ENCODE results near the gene NPM1. TPM values are rescaled to one million over a fixed set of nuclear protein-coding genes. Genes with fewer than 3 reads are reported as not detected.
"Not testable (repeated sequence)": the region's sequence is repeated elsewhere in the genome, so short reads cannot be mapped to it uniquely, and the experiment has no call there.

NPM1 gene
- total RNA-seq, 4 donors from 2014 or later = 435 to 1,440 (median 518) TPM

- no peak overlapping the region for H3K4me3 ChIP-seq (ENCODE audit: low read depth, poor library complexity, severe bottlenecking)
- DNase-seq (ENCODE audit: low spot score in 2 of 2) = no peak
- 86 to 87% methylated on average over 2 of the region's 2 CpGs for WGBS, 2 donors
- intact Hi-C loops (cut with DNase I; ENCODE audit: low total_unique reads) = no loop called here
- TF ChIP-seq, protein P1, sequence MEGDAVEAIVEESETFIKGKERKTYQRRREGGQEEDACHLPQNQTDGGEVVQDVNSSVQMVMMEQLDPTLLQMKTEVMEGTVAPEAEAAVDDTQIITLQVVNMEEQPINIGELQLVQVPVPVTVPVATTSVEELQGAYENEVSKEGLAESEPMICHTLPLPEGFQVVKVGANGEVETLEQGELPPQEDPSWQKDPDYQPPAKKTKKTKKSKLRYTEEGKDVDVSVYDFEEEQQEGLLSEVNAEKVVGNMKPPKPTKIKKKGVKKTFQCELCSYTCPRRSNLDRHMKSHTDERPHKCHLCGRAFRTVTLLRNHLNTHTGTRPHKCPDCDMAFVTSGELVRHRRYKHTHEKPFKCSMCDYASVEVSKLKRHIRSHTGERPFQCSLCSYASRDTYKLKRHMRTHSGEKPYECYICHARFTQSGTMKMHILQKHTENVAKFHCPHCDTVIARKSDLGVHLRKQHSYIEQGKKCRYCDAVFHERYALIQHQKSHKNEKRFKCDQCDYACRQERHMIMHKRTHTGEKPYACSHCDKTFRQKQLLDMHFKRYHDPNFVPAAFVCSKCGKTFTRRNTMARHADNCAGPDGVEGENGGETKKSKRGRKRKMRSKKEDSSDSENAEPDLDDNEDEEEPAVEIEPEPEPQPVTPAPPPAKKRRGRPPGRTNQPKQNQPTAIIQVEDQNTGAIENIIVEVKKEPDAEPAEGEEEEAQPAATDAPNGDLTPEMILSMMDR (IDR thresholded peaks at IDR 0.05) = no peak
- TF ChIP-seq POLR2A (IDR thresholded peaks at IDR 0.05) = no peak
Measured at GRCh38 chr5:171397190-171397589, 9.5 kb downstream of the NPM1 start.

GRCh38 chr5:171397599-171397998, 9.9 kb downstream of the NPM1 start:
- WGBS, 2 donors = 58 to 62% methylated on average over 4 of the region's 4 CpGs
- no peak overlapping the region for H3K4me3 ChIP-seq (ENCODE audit: low read depth, poor library complexity, severe bottlenecking)
- no peak for DNase-seq (ENCODE audit: low spot score in 2 of 2)
- intact Hi-C loops (cut with DNase I; ENCODE audit: low total_unique reads) = no loop called here
- no peak for TF ChIP-seq POLR2A (IDR thresholded peaks at IDR 0.05)
- TF ChIP-seq, protein P1 (IDR thresholded peaks at IDR 0.05) = no peak

- H3K4me3 ChIP-seq (ENCODE audit: low read depth, poor library complexity, severe bottlenecking); DNase-seq (ENCODE audit: low spot score in 2 of 2); intact Hi-C loops (cut with DNase I; ENCODE audit: low total_unique reads): not testable (repeated sequence)
- WGBS, 2 donors = 90 to 94% methylated on average over 9 of the region's 9 CpGs
Measured at GRCh38 chr5:171398660-171399059, 11.0 kb downstream of the NPM1 start.

DNA sequence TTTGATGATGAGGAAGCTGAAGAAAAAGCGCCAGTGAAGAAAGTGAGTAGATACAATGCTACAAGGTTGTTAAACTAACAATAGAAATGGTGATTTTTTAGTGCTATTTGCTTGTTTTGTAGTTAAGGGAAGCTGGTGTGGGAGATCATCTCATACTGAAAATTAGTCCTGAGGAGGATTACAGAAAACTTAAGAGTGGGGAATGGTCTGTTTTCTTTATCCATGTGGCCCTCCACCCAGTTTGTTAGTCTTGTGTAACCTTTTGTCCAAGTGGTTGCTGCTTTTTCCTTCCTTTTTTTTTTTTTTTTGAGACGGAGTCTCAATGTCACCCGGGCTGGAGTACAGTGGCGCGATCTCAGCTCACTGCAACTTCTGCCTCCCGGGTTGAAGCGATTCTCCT, 12.5 kb downstream of the NPM1 start:
- no peak for DNase-seq (ENCODE audit: low spot score in 2 of 2)
- WGBS, 2 donors = 94% methylated on average over 7 of the region's 7 CpGs
- TF ChIP-seq, protein P1 (IDR thresholded peaks at IDR 0.05) = no peak
- intact Hi-C loops (cut with DNase I; ENCODE audit: low total_unique reads) = no loop called here
- no peak overlapping the region for H3K4me3 ChIP-seq (ENCODE audit: low read depth, poor library complexity, severe bottlenecking)

- WGBS, 2 donors = 95 to 96% methylated on average over 13 of the region's 13 CpGs
- intact Hi-C loops (cut with DNase I; ENCODE audit: low total_unique reads) = no loop called here
- no peak for DNase-seq (ENCODE audit: low spot score in 2 of 2)
Measured at GRCh38 chr5:171401167-171401947, 13.7 kb downstream of the NPM1 start.

DNA sequence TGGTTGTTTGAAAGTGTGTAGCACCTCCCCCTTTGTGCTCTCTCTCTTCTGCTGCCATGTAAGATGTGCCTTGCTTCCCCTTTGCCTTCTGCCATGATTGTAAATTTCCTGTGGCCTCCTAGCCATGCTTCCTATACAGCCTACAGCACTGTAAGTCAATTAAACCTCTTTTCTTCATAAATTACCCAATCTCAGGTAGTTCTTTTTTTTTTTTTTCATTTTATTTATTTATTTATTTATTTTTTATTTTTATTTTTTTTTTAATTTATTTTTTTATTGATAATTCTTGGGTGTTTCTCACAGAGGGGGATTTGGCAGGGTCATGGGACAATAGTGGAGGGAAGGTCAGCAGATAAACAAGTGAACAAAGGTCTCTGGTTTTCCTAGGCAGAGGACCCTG, 15.1 kb downstream of the NPM1 start:
- H3K4me3 ChIP-seq (ENCODE audit: low read depth, poor library complexity, severe bottlenecking); intact Hi-C loops (cut with DNase I; ENCODE audit: low total_unique reads); DNase-seq (ENCODE audit: low spot score in 2 of 2): not testable (repeated sequence)

More at GRCh38 chr5:171401167-171401947, 13.7 kb downstream of the NPM1 start:
- no peak overlapping the region for H3K4me3 ChIP-seq (ENCODE audit: low read depth, poor library complexity, severe bottlenecking)
- TF ChIP-seq, protein P1 (IDR thresholded peaks at IDR 0.05) = no peak
- TF ChIP-seq POLR2A (IDR thresholded peaks at IDR 0.05) = no peak

DNA sequence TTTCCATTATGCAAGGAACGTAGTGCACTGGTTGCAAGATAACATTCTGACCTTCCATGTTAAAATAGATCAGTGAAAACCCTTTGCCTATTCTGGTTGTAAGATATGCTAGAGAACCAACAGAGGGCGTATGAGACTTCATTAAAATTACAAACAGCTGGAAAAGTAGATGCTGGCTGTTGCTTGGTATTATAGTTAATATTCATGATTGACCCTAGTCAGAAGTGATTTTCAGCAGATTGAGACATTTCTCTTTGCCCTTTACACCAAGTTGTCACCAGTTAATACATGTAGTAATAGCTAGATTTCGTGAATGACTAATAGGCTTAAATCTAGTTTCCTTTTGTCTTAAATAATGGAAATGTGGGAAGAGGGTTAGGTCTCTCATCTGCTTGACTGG, 18.0 kb downstream of the NPM1 start:
- no peak overlapping the region for H3K4me3 ChIP-seq (ENCODE audit: low read depth, poor library complexity, severe bottlenecking)
- intact Hi-C loops (cut with DNase I; ENCODE audit: low total_unique reads) = no loop called here
- no peak for DNase-seq (ENCODE audit: low spot score in 2 of 2)
- TF ChIP-seq POLR2A (IDR thresholded peaks at IDR 0.05) = no peak
- WGBS, 2 donors = 45 to 56% methylated on average over 3 of the region's 3 CpGs

All from lower leg skin (tissue), 4 donors.